Measurements from ENCODE around the gene LRRC37A3. TPM values are rescaled to one million over a fixed set of nuclear protein-coding genes. Genes with fewer than 3 reads are reported as not detected.
"Not testable (repeated sequence)": the region's sequence is repeated elsewhere in the genome, so short reads cannot be mapped to it uniquely, and the experiment has no call there.

LRRC37A3 gene
- total and polyA plus RNA-seq, 2 donors, result 7.9 to 8.5 TPM

GRCh38 chr17:64917540-64917939 lies 1.7 kb downstream of the LRRC37A3 start:
- 96% methylated on average over 13 of the region's 16 CpGs for WGBS

GRCh38 chr17:64915244-64915643 lies 4.0 kb downstream of the LRRC37A3 start:
- 89% methylated on average over 1 of the region's 1 CpG for WGBS

More at GRCh38 chr17:64917540-64917939, 1.7 kb downstream of the LRRC37A3 start:
- not testable (repeated sequence) for H3K4me3 ChIP-seq (ENCODE audit: low read length in 2 of 2); H3K9me3 ChIP-seq (ENCODE audit: control insufficient read depth in 2 of 2, insufficient read depth in 1 of 2, low read length in 1 of 2); H3K36me3 ChIP-seq (ENCODE audit: control insufficient read depth in 2 of 2, insufficient read depth in 2 of 2, low read length in 1 of 2); H3K27ac ChIP-seq (ENCODE audit: low read depth in 1 of 2, low read length in 1 of 2); H3K27me3 ChIP-seq (ENCODE audit: control insufficient read depth in 2 of 2, insufficient read depth in 1 of 2, low read length in 1 of 2); DNase-seq (ENCODE audit: low read depth in 6 of 9, low spot score in 9 of 9)
- H3K4me1 ChIP-seq (ENCODE audit: control insufficient read depth in 2 of 2, insufficient read depth in 2 of 2, low read length in 2 of 2), result peaks cover 0 to 11% of the 10 kb centered on the region in 2 donors

GRCh38 chr17:64910191-64910514 lies 9.1 kb downstream of the LRRC37A3 start:
- not testable (repeated sequence) for H3K9me3 ChIP-seq (ENCODE audit: control insufficient read depth in 2 of 2, insufficient read depth in 1 of 2, low read length in 1 of 2); DNase-seq (ENCODE audit: low read depth in 6 of 9, low spot score in 9 of 9); H3K36me3 ChIP-seq (ENCODE audit: control insufficient read depth in 2 of 2, insufficient read depth in 2 of 2, low read length in 1 of 2); H3K4me3 ChIP-seq (ENCODE audit: low read length in 2 of 2); H3K4me1 ChIP-seq (ENCODE audit: control insufficient read depth in 2 of 2, insufficient read depth in 2 of 2, low read length in 2 of 2); H3K27ac ChIP-seq (ENCODE audit: low read depth in 1 of 2, low read length in 1 of 2); H3K27me3 ChIP-seq (ENCODE audit: control insufficient read depth in 2 of 2, insufficient read depth in 1 of 2, low read length in 1 of 2)
- WGBS, result 97% methylated on average over 1 of the region's 3 CpGs

More at GRCh38 chr17:64915244-64915643, 4.0 kb downstream of the LRRC37A3 start:
- H3K4me1 ChIP-seq (ENCODE audit: control insufficient read depth in 2 of 2, insufficient read depth in 2 of 2, low read length in 2 of 2); DNase-seq (ENCODE audit: low read depth in 6 of 9, low spot score in 9 of 9); H3K9me3 ChIP-seq (ENCODE audit: control insufficient read depth in 2 of 2, insufficient read depth in 1 of 2, low read length in 1 of 2); H3K4me3 ChIP-seq (ENCODE audit: low read length in 2 of 2); H3K36me3 ChIP-seq (ENCODE audit: control insufficient read depth in 2 of 2, insufficient read depth in 2 of 2, low read length in 1 of 2); H3K27ac ChIP-seq (ENCODE audit: low read depth in 1 of 2, low read length in 1 of 2); H3K27me3 ChIP-seq (ENCODE audit: control insufficient read depth in 2 of 2, insufficient read depth in 1 of 2, low read length in 1 of 2): not testable (repeated sequence)

- H3K27ac ChIP-seq (ENCODE audit: low read depth in 1 of 2, low read length in 1 of 2); H3K4me3 ChIP-seq (ENCODE audit: low read length in 2 of 2); H3K4me1 ChIP-seq (ENCODE audit: control insufficient read depth in 2 of 2, insufficient read depth in 2 of 2, low read length in 2 of 2); H3K9me3 ChIP-seq (ENCODE audit: control insufficient read depth in 2 of 2, insufficient read depth in 1 of 2, low read length in 1 of 2); DNase-seq (ENCODE audit: low read depth in 6 of 9, low spot score in 9 of 9); H3K27me3 ChIP-seq (ENCODE audit: control insufficient read depth in 2 of 2, insufficient read depth in 1 of 2, low read length in 1 of 2); H3K36me3 ChIP-seq (ENCODE audit: control insufficient read depth in 2 of 2, insufficient read depth in 2 of 2, low read length in 1 of 2): not testable (repeated sequence)
- WGBS, result 55% methylated on average over 6 of the region's 7 CpGs
Measured at GRCh38 chr17:64909511-64910190, 9.6 kb downstream of the LRRC37A3 start.

- H3K9me3 ChIP-seq (ENCODE audit: control insufficient read depth in 2 of 2, insufficient read depth in 1 of 2, low read length in 1 of 2); H3K4me1 ChIP-seq (ENCODE audit: control insufficient read depth in 2 of 2, insufficient read depth in 2 of 2, low read length in 2 of 2); H3K27ac ChIP-seq (ENCODE audit: low read depth in 1 of 2, low read length in 1 of 2); H3K27me3 ChIP-seq (ENCODE audit: control insufficient read depth in 2 of 2, insufficient read depth in 1 of 2, low read length in 1 of 2); DNase-seq (ENCODE audit: low read depth in 6 of 9, low spot score in 9 of 9); H3K36me3 ChIP-seq (ENCODE audit: control insufficient read depth in 2 of 2, insufficient read depth in 2 of 2, low read length in 1 of 2); H3K4me3 ChIP-seq (ENCODE audit: low read length in 2 of 2): not testable (repeated sequence)
- WGBS, result 95% methylated on average over 2 of the region's 5 CpGs
Measured at GRCh38 chr17:64904069-64904468, 15.2 kb downstream of the LRRC37A3 start.

- not testable (repeated sequence) for H3K36me3 ChIP-seq (ENCODE audit: control insufficient read depth in 2 of 2, insufficient read depth in 2 of 2, low read length in 1 of 2); H3K27me3 ChIP-seq (ENCODE audit: control insufficient read depth in 2 of 2, insufficient read depth in 1 of 2, low read length in 1 of 2); H3K27ac ChIP-seq (ENCODE audit: low read depth in 1 of 2, low read length in 1 of 2); H3K9me3 ChIP-seq (ENCODE audit: control insufficient read depth in 2 of 2, insufficient read depth in 1 of 2, low read length in 1 of 2); H3K4me1 ChIP-seq (ENCODE audit: control insufficient read depth in 2 of 2, insufficient read depth in 2 of 2, low read length in 2 of 2); H3K4me3 ChIP-seq (ENCODE audit: low read length in 2 of 2)
- 99% methylated on average over 15 of the region's 15 CpGs for WGBS
- peak in 1 of 9 donors; percentile 1 for DNase-seq (ENCODE audit: low read depth in 6 of 9, low spot score in 9 of 9)
Measured at GRCh38 chr17:64897136-64897535, 22.1 kb downstream of the LRRC37A3 start.

GRCh38 chr17:64874210-64874609 lies 45.1 kb downstream of the LRRC37A3 start:
- not testable (repeated sequence) for H3K4me3 ChIP-seq (ENCODE audit: low read length in 2 of 2); DNase-seq (ENCODE audit: low read depth in 6 of 9, low spot score in 9 of 9); H3K27ac ChIP-seq (ENCODE audit: low read depth in 1 of 2, low read length in 1 of 2); H3K4me1 ChIP-seq (ENCODE audit: control insufficient read depth in 2 of 2, insufficient read depth in 2 of 2, low read length in 2 of 2); H3K36me3 ChIP-seq (ENCODE audit: control insufficient read depth in 2 of 2, insufficient read depth in 2 of 2, low read length in 1 of 2); H3K27me3 ChIP-seq (ENCODE audit: control insufficient read depth in 2 of 2, insufficient read depth in 1 of 2, low read length in 1 of 2); H3K9me3 ChIP-seq (ENCODE audit: control insufficient read depth in 2 of 2, insufficient read depth in 1 of 2, low read length in 1 of 2)
- 98% methylated on average over 29 of the region's 29 CpGs for WGBS

GRCh38 chr17:64847504-64848466 lies 71.5 kb downstream of the LRRC37A3 start:
- not testable (repeated sequence) for H3K27me3 ChIP-seq (ENCODE audit: control insufficient read depth in 2 of 2, insufficient read depth in 1 of 2, low read length in 1 of 2); H3K36me3 ChIP-seq (ENCODE audit: control insufficient read depth in 2 of 2, insufficient read depth in 2 of 2, low read length in 1 of 2); H3K9me3 ChIP-seq (ENCODE audit: control insufficient read depth in 2 of 2, insufficient read depth in 1 of 2, low read length in 1 of 2); H3K27ac ChIP-seq (ENCODE audit: low read depth in 1 of 2, low read length in 1 of 2); H3K4me1 ChIP-seq (ENCODE audit: control insufficient read depth in 2 of 2, insufficient read depth in 2 of 2, low read length in 2 of 2); H3K4me3 ChIP-seq (ENCODE audit: low read length in 2 of 2)
- WGBS, result 64% methylated on average over 49 of the region's 49 CpGs
- peak in 8 of 9 donors; percentile 13 to 74 (median 45) for DNase-seq (ENCODE audit: low read depth in 6 of 9, low spot score in 9 of 9)

- not testable (repeated sequence) for DNase-seq (ENCODE audit: low read depth in 6 of 9, low spot score in 9 of 9); H3K27ac ChIP-seq (ENCODE audit: low read depth in 1 of 2, low read length in 1 of 2); H3K4me3 ChIP-seq (ENCODE audit: low read length in 2 of 2); H3K27me3 ChIP-seq (ENCODE audit: control insufficient read depth in 2 of 2, insufficient read depth in 1 of 2, low read length in 1 of 2); H3K4me1 ChIP-seq (ENCODE audit: control insufficient read depth in 2 of 2, insufficient read depth in 2 of 2, low read length in 2 of 2); H3K36me3 ChIP-seq (ENCODE audit: control insufficient read depth in 2 of 2, insufficient read depth in 2 of 2, low read length in 1 of 2); H3K9me3 ChIP-seq (ENCODE audit: control insufficient read depth in 2 of 2, insufficient read depth in 1 of 2, low read length in 1 of 2)
- 90% methylated on average over 3 of the region's 4 CpGs for WGBS
Measured at GRCh38 chr17:64846892-64847291, 72.4 kb downstream of the LRRC37A3 start.

All from thymus (tissue), 11 donors.